T1000 (cell line): ENCODE data around the gene CAMSAP3.

Experiments used
- DNase-seq: peaks from one replicate; lab custom pipeline; 2025; ENCODE audit warnings: mixed read lengths; lab: John Stamatoyannopoulos, UW

Gene CAMSAP3

DNA sequence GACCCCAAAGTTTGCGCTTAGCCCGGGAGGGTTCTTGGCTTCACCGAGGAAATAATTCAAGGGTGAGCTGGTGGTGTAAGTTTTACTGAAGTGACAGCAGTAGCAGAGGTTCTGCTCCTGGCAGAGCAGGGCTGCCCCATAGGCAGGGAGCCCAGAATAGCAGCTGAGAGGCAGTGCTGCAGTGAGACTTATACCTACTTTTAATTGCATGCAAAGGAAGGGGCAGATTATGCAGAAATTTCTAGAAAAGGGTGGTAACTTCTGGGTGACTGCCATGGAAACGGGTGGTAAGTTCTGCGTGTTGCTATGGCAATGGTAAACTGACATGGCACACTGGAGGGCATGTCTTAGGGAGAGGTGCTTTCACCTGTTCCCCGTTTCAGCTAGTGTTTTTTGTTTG, 17.5 kb upstream of the CAMSAP3 start:
- DNase-seq: no peak

DNA sequence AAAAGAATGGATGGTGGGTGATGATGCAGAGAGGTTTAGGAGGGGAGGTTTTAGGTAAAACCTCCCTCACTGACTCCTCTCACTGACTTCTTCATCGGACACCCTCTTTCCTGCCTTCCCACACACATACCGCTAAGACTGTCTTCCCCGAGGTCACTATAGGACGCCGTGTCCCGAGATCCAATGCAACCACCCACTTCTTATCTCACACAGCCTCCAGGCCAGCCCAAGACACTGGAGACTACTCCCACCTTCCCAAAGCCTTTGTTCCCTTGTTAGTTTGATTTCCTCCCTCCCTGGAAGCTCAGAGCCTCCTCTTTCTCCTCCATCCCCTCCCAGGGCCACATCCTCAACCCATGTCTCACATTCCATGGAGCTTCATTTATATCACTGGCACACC, 16.5 kb upstream of the CAMSAP3 start:
- no peak for DNase-seq

DNA sequence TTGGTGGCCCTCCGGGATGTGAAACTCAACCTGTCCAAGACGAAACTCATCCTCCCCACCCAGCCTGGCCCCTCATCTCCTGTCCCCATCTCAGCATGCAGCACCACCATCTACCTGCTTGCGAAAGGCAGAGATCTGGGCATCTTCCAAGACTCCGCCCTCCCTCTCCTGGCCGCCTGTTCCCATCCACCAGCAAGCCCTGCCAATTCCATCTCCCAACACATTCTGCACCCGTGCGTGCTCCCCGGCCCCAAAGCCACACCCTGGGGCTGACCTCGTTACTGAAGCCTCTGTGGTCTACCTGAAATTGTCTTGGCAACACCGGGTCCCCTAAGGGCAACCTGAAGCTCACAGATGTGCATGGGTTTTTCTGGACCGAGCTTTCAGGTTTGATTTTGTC, 13.2 kb upstream of the CAMSAP3 start:
- no peak for DNase-seq

DNA sequence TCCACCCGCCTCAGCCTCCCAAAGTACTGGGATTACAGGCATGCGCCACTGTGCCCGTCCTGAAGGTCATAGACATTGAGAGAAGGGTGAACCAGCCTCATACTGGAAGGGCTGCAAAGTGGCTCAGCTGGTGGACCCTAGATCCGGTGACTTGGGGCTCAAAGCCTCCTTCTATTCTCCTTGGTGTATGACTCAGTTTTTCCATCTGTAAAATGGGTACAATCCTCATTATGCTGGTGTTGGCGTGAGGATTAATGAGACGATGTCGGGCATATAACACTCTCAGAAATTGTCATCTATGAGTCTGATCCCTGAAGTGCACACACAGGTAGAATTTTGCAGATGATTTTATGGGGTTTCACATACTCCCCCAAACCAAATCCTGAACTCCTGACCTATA, 5.8 kb upstream of the CAMSAP3 start:
- DNase-seq: no peak

DNA sequence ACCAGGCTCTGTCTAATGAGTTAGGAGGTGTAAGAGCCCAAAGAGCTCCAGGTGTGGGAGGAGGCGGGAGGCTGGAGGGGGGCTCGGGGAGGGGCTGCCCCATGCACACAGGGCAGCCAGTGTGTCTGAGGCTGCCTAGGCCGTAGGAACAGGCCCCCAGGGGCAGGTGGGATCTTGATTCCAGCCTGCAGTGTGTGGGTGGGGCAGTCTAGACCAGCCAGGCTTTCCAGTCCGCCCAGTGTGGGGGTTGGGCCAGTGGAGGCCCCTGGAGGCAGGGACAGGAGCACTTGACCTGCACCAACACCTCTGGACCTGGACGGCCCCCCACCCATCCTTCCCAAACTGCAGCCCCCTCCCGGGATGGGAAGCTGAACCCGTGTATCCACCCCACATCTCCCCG, 5.4 kb upstream of the CAMSAP3 start:
- no peak for DNase-seq

DNA sequence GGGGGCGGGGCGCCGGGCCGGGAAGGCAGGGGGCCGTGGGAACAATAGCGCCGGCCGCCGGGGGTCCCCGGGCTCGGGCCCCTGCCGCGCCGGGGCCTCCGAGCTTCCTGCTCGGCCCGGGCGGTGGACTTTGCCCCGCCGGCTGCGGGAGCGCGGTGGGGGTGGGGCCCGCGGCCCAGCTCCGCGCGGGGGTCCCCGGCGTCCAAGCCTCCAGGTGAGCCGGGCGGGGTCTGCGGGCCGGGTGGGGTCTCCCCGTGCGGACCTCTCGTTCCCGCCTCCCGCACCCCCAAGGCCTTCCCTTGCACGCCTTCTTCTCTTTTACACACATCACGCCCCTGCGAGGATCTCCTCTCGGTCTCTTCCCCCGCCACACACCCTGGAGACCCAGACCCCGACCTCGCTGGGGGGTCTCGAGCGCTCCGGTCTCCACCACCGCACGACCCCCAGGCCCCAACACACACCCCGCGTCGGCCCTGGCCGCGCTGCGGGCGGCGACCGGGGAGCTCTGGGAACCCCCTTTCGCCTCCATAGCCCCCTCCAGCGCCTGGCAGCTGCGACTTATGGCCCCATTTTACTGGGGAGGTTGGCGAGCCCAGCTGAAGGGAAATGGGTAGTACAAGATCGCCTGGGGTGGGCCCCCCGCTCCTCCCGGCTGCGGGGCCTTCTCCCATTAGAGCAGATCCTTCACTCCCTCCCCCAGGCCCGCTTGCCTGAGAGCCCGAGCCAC, 711 bp downstream of the CAMSAP3 start:
- no peak for DNase-seq

DNA sequence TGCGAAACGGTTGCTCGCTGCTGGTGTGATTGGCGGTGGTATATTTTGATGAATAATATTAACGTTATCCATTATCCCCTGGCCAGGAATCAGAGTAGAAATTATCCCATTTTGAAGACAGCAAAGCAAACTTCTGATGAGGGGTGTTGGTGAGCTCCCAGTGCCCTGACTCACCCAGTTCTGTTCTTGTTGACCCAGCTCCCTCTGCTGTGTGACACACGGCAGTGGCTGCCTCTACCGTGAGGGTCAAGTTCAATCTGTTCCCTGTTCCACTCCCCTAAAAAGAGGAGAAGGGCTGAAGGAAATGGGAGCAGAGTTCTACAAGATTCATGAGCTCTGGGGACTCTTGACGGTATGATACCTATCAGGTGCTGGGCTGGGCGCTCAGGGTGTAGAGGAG, 2.0 kb downstream of the CAMSAP3 start:
- no peak for DNase-seq

DNA sequence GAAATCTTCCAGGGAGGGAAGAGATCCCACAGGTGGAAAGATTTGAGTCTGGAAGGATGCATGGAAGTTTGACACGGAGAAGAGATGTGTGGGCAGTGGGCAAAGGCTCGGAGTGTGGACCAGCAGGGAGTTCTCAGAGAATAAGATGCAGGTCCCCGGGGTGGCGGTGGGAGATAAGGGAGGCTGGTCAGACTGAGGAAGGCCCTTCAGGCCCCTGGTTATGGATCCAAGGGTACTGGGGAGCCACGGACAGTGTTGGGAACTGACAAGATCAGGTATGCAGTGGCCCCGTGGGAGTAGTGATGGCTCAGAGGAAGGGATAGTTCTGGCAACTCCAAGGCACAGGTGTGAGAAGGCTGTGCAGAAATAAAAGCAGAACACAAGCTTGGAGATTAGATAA, 2.5 kb downstream of the CAMSAP3 start:
- DNase-seq: no peak

DNA sequence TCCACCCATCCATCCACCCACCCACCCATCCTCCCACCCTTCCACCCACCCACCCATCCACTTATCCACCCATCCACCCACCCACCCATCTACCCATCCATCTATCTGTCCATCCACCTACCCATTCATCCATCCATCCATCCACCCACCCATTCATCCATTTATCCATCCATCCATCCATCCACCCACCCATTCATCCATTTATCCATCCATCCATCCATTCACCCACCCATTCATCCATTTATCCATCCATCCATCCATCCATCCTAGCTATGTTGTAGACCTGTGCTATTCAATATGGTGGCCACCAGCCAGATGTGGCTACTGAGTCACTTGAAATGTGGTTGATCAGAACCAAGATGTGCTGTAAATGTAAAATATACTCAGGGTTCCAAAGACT, 5.1 kb downstream of the CAMSAP3 start:
- DNase-seq: no peak

DNA sequence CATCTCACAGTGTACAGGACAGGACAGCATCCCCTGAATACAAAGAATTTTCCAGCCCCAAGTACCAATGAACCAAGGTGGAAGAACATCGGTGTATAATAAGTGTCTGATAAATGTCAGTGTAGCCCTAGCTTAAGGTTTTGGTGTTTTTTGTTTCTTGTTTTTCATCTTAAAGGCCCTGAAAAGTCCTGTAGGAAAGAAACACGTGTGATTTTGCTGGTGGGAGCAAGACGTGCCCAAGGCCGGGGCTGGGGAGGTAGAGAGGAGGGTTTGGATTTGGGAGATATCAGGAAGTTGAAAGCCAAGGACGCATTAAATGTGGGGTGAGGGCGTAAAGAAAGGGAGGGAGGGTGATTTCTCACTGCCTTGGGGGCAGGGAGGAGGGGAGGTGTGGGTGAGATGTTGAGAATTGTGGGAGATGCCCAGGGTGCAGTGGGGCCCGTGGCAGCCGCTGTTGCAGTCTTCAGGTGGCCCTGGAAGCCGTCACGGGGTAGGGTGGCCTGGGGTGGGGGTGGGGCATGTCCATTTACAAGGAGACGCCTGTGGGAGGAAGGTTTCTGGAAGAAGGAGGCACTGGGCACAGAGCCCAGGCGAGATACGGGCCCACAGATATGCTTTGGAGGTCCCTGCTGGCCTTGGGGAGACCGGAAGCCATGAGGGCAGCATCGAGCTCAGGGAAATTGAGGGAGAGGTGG, 6.7 kb downstream of the CAMSAP3 start:
- DNase-seq: no peak

DNA sequence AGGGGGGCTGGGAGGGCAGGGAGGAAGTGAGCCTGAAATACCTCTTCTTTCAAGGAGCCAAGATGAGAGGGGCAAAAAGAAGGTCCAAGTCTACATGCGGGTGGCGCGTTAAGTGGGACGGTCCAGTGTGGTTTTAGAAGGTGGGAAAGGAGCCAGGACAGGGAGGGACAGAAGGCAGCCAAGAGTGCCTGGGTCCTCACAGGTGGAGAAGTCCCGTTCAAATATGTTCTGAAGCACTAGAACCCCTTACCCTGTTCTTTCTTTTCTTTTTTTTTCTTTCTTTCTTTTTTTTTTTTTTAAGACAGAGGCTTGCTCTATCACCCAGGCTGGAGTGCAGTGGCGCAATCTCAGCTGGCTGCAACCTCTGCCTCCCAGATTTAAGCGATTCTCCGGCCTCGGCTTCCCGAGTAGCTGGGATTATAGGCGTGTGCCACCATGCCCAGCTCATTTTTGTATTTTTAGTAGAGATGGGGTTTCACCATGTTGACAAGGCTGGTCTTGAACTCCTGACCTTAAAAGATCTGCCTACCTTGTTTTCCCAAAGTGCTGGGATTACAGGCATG, 7.4 kb downstream of the CAMSAP3 start:
- no peak for DNase-seq

DNA sequence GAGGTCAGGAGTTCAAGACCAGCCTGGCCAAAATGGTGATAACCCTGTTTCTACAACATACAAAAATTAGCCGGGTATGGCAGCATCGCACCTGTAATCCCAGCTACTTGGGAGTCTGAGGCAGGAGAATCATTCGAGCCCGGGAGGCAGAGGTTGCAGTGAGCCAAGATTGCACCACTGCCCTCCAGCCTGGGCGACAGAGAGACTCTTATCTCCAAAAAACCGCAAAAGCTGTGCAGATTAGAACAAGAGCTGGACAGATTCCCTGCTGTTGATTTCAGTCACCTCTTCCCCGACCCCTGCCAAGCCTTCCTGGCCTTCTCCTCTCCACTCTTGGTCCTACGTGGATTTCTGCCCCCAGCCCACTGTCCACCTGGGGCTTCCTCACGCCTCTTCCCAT, 8.3 kb downstream of the CAMSAP3 start:
- no peak for DNase-seq

DNA sequence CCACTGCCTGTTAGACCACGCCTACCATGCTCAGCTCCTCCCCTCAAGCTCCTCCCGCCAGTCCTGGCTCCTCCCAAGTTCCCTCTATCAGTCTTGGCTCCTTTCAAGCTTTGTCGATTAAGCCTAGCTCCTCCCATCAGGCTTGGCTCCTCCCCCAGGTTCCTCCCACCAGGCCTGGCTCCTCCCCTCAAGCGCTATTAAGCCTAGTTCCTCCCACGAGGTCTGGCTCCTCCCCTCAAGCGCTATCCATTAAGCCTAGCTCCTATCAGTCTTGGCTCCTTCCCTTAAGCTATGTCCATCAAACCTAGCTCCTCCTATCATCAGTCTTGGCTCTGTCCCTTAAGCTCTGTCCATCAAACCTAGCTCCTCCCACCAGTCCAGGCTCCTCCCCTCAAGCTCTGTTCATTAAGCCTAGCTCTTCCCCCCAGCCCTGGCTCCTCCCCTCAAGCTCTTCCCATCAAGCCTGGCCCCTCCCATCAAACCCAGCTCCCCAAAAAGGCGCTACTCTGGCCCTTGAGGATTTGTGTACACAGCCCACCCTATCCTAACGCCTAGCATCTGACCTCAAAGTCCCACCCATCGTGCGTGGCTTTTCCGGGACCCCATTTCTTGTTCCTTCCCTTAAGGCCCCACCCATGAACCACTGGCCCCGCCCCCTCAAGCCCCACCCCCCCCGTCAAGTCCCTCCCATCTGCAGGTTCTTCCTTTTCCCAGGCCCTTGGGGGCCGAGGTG, 10.0 kb downstream of the CAMSAP3 start:
- no peak for DNase-seq

DNA sequence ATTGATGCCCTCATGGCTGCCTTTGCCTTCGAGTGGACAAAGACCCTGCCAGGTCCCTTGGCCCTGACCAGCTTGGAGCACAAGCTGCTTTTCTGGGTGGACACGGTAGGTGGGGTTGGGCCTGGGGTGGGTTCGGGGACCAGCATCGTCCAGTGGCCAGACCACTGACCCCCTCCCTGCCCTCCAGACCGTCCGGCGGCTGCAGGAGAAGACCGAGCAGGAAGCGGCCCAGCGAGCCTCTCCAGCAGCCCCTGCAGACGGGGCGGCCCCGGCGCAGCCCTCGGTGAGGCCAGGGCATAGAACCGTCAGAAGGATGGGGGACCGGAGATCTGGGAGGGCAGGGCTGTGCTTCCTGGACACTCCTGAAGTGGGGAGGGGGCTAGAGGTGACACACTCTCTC, 10.6 kb downstream of the CAMSAP3 start:
- no peak for DNase-seq

DNA sequence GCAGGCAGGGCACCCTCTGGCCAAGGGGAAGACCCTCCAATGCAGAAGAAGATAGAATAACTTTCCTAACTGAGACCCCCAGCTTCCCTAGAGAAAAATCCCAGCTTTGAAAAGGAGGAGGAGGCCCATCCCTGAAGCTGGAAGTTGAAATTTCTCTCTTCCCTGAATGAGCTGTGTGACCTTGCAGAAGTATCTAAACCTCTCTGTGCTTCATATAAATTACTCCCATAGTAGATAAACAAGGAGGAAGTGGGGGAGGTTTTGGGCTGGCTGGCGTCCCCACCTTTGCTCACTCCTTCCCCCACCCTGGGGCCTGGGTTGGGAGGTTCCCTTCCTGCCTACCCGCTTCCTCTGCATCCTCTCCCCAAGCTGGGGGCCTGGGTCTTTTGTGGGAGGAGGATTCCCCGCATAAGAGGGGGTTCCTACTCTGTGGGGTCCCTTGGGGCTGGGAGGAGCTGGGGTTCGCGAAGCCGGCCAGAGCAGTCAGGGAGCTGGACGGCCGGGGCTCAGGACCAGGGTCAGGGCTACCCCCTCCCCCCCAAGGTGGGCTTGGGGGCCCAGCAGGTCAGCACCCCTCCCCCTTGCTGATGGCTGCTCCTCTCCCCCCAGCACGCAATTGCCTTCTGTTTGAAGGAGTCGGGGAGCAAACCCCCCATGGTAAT, 11.7 kb downstream of the CAMSAP3 start:
- no peak for DNase-seq

DNA sequence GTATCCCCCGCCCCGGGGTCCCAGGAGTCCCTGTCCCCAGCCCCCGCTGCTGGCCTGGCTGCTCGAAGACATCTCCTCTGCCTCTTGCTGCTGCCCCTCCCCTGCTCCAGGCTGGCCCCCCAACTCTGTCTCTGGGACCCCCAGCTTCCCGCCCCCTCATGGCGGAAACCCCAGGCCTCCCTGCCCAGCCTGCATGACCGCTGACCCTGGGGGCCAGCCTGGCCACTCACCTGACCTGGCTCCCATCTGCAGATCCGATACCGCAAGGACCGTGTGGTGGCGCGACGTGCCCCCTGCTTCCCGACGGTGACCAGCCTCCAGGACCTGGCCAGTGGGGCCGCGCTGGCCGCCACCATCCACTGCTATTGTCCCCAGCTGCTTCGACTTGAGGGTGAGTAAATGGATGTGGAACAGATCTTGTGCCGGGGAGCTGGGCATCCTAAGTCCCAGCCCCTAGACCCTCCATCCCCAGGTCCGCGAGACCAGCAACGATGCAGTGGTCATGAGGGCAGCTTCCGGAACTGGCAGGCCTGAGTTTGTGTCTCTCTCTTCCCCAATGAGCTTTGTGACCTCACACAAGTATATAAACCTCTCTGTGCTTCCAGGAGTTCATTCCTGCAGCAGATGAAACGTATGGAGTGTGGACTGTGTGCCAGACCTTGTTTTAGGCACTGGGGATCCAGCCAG, 12.4 kb downstream of the CAMSAP3 start:
- no peak for DNase-seq

DNA sequence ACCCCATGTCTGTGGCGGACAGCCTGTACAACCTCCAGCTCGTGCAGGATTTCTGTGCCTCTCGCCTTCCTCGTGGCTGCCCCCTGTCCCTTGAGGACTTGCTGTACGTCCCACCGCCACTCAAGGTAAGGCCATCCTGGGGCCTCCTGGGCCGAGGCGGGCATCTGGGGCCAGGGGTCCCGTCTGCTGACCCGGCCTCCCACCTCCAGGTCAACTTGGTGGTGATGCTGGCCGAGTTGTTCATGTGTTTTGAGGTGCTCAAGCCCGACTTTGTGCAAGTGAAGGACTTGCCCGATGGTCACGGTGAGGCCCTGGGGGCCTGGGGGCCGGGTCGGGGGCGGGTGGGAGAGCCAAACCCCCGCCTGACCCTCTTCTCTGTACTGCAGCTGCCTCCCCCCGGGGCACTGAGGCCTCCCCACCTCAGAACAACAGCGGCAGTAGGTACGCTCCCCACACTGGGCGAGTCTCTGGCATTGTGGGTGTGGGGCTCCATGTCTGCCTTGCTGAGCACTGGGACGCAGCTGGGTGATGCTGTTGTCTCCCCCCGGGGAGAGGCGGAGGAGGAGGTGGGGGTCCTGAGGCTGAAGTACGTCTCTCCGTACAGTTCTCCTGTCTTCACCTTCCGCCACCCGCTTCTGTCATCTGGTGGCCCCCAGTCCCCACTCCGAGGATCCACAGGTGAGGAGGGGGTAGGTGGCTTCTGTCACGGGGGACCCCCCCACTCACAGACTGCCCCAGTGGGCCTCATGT, 15.0 kb downstream of the CAMSAP3 start:
- no peak for DNase-seq

DNA sequence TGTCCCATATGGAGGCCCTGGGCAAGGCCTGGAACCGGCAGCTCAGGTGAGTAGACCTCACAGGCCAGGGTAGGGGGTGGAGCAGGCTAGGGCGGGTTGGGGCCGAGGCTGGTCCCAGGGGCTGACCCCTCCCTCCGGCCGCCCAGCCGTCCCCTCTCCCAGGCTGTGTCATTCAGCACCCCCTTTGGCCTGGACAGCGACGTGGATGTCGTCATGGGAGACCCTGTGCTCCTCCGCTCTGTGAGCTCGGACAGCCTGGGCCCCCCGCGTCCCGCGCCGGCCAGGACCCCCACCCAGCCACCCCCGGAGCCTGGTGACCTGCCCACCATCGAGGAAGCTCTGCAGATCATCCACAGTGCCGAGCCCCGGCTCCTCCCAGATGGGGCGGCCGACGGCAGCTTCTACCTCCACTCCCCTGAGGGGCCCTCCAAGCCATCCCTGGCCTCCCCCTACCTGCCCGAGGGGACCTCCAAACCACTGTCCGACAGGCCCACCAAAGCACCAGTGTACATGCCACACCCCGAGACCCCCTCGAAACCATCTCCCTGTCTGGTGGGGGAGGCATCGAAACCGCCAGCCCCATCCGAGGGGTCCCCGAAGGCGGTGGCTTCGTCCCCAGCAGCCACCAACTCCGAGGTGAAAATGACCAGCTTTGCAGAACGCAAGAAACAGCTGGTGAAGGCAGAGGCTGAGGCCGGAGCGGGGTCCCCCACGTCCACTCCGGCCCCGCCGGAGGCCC, 16.0 kb downstream of the CAMSAP3 start:
- no peak for DNase-seq

DNA sequence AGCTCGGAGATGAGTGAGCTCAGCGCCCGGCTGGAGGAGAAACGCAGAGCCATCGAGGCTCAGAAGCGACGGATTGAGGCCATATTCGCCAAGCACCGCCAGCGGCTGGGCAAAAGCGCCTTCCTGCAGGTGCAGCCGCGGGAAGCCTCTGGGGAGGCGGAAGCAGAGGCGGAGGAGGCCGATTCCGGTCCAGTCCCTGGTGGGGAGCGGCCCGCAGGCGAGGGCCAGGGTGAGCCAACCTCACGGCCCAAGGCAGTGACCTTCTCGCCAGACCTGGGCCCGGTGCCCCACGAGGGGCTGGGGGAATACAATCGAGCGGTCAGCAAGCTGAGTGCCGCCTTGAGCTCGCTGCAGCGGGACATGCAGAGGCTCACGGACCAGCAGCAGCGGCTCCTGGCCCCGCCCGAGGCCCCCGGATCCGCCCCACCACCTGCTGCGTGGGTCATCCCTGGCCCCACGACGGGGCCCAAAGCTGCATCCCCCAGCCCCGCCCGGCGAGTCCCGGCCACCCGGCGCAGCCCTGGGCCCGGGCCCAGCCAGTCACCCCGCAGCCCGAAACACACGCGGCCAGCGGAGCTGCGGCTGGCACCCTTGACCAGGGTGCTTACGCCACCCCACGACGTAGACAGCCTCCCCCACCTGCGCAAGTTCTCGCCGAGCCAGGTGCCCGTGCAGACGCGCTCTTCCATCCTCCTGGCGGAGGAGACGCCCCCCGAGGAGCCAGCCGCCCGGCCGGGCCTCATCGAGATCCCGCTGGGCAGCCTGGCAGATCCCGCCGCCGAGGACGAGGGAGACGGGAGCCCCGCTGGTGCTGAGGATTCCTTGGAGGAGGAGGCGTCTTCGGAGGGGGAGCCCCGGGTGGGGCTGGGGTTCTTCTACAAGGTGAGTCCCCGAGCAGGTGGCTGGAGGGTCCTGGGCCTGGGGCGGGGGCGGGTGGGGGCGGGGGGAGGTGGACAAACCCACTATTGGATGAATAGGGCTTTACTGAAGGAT, 16.9 kb downstream of the CAMSAP3 start:
- no peak for DNase-seq
